T follicular helper cell (primary cell): ENCODE measurements around the gene RBM39.

ENCODE experiments used
- DNase-seq: peaks from one replicate; pipeline ENCODE4 v3.0.0-alpha.2; 2020; ENCODE audit warnings: low read depth

The RBM39 gene

GRCh38 chr20:35674921-35675320, 67.1 kb downstream of the RBM39 start:
- DNase-seq: no peak

DNA sequence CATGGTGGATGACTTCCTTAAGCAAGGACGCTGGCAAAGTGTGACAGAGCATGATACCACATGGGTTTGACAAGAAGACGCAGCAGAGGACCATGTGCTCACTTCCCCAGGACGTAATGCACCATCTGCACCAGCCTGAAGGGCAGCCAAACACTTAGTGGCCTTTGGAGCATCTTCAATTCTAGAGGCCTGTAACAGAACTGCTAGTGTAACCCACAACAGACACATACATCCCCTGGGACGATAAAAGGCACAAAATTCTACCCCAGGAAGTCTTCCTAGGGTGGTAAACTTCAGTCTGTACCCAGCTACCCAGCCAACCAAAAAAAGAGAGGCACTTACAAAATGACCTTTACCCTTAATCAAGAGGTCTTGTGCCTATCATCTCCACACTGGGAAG, 68.2 kb downstream of the RBM39 start:
- no peak for DNase-seq

DNA sequence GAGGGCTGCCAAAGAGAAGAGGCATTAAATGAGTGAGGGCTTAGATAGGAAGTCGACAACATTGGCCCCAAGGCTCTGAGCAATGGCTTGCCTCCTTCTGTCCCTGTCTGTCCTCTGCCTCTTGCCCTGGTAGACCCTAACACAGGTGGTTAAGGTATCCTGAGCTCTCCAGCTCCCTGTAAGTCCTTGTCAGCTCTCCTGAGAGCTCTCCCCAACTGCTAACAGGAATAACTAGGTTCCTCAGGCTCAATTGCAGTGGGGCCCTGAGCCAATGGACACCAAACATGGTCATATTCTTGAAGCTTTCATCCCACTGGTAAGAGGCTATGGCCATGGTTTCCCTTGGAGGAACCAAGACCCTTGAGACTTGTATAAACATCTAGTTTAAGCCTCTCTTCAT, 72.4 kb downstream of the RBM39 start:
- no peak for DNase-seq

GRCh38 chr20:35669221-35669620, 72.8 kb downstream of the RBM39 start:
- no peak for DNase-seq

- DNase-seq: no peak
Observed at GRCh38 chr20:35665949-35666288, 76.1 kb downstream of the RBM39 start.

DNA sequence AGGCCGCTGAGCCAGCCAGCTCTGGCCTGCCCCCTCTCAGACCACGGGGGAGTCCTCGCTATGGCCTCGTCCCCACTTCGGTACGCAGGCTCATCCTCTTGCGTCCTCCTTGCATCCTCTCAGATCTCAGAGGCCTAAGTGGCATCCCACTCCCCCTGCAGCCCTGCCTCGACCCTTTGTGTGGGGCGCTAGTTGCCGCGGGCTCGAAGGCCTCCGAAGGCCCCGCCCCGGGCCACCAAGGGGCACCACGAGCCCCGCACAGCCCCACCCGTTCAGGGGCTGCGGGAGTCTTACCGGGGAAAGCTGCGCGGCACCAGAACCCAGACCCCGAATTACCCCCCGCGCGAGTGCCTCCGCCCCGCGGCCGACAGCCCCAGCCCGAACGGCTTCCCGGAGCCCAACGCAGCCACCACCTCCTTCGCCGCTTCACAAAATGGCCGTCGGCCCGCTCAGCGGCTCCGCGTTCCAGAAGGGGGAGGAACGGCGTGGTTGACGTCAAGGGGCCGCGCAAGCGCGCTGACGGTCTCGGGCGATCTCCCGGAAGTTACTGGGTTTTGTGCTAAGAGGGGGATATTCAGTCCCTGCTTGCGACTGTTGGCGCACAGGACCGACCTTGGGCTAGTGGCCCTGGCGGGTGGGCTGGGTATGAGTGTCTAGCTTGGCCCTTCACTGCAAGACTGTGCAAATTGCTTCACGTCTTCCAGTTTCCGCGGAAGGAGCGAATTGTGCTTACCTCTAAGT, 77.4 kb downstream of the RBM39 start, which contains the start of the genes CPNE1 and RBM12:
CPNE1 (minus strand) TSS at position 435 of the 741 bp plus-strand sequence. CDS start 31,977 bp downstream, outside the sequence.
RBM12 (minus strand) TSS at position 435 of the 741 bp plus-strand sequence. CDS start 9,578 bp downstream, outside the sequence.
- DNase-seq: peak; percentile 89

DNA sequence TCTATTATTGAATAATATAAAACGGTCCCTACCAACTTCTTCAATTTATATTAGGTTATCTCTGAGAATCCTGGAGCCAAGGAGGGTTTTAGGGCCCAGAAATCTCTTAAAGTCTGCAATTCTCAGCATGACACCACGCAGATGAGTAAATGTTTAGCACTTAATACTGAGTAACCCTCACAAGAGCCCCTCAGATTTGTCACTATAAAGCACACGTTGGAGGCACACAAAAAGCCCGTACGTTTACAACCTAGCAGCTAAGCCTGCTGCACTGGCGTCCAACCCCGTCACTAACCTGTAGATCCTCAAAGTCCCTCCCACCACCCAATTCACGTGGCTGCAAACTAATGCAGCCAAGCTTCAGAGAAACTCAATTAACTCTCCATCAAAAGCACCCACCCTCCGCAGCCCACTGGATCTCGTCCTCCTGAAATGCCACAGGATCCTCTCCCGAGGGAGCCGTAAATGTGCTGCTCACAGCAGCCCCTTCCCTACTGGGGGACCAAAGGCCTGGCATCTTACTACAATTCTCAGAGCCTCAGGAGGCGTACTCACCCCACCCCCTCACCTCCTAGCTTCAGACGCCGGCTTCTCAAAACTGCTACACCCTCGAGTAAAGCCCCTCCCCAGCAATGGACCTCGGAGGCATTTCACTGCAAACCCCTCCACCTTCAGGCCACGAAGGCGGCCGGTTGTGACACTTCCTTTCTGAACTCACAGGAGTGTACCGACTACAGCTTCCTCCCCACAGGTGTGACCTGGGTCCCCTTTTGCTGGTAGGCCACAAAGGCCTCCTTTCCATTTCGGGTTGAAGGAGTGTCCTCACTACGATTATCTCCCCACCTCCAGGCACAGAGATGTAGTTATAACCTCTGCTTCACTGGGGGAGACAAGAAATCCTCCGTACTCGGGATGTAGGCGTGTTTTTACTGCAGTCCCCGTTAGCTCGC, 78.3 kb downstream of the RBM39 start:
- peak; percentile 56 for DNase-seq

DNA sequence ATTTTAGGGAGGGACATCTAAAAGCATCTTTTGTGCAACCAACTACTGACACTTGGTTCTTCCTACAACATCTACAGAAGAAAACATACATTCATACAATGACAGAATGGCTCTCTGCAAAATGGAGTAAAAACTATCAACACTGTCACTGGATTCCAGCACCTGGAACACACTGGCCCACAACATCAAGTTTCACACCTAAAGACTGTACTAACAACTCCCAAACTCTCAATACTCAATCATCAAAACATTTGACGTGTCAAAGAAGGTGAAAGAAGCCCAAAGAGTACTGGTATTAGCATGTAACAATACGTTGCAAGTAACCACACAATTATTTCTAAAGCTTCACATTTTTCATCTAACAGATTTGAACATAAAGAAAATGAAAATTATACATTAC, 79.5 kb downstream of the RBM39 start:
- no peak for DNase-seq

- DNase-seq: no peak
Observed at GRCh38 chr20:35661908-35662307, 80.2 kb downstream of the RBM39 start.

DNA sequence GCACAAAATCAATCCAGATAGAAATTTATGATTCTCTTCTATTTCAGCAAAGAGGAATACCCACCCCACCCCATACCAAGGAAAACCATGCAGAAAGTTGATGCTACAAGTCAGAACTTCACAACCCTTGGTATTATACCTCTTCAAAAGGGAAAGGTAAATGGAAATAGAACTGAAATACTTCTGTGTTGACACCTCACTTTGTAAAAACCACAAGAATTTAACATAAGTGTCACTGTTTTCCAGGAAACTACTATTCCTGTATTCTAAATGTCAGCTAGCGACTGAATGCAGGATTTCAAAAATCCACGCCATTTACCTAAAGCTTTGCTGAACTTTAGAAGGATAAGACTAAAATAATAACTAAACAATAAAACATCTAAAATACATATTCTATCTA, 81.0 kb downstream of the RBM39 start:
- DNase-seq: no peak

DNA sequence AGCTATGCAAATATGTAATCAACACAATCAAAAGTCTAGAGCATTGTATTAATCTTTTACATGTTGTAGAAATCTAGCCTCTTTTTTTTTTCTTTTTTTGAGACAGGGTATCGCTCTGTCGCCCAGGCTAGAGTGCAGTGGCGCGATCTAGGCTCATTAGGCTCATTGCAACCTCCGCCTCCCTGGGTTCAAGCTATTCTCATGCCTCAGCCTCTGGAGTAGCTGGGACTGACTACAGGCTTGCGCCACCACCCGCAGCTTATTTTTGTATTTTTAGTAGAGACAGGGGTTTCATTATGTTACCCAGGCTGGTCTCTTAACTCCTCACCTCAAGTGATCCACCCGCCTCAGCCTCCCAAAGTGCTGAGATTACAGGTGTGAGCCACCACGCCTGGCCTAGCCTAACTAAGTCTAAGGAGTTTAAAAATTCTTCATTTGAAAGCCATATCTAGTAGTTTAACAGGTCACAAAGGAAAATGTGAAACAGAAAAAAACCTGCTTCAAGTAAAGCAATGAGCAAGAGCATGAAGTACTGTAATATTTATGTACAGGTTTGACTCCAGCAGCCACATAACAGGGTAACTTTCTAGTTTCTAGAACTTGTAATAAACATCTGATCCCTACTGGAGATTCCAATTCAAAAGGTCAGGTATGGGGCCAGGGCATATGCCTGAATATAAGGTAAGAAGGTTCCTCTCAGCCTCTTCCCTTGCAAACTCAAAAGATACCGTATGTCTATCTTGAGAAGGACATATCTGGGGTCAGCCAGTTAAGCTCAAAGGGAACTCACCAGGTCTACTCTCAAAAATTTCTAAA, 81.7 kb downstream of the RBM39 start:
- DNase-seq: no peak

- DNase-seq: no peak
Observed at GRCh38 chr20:35657271-35657670, 84.8 kb downstream of the RBM39 start.

GRCh38 chr20:35654415-35654814, 87.6 kb downstream of the RBM39 start:
- no peak for DNase-seq

DNA sequence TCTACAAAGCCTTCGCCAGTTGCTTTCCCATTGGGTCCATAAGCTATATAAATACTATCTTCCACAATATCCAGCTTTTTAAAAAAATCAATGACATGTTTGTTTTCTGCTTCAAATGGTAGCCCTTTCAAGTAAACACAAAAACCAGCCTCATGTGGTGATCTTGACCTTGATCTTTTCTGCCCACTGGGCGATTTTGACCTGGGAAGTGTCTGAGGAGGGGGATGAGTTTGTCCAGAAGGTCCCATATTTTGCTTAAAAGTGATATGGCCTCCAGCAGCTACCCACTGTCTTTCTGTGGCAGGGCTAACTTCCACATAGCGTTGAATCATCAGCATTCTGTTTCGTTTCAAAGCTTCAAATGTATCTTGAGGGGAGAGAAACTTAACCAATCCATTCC, 88.2 kb downstream of the RBM39 start:
- DNase-seq: no peak
